ENCODE data around the gene BUD13. TPM values are rescaled to one million over a fixed set of nuclear protein-coding genes. Genes with fewer than 3 reads are reported as not detected.

BUD13 gene
- total RNA-seq, 1 donor from 2014 or later, result 13.1 TPM

DNA sequence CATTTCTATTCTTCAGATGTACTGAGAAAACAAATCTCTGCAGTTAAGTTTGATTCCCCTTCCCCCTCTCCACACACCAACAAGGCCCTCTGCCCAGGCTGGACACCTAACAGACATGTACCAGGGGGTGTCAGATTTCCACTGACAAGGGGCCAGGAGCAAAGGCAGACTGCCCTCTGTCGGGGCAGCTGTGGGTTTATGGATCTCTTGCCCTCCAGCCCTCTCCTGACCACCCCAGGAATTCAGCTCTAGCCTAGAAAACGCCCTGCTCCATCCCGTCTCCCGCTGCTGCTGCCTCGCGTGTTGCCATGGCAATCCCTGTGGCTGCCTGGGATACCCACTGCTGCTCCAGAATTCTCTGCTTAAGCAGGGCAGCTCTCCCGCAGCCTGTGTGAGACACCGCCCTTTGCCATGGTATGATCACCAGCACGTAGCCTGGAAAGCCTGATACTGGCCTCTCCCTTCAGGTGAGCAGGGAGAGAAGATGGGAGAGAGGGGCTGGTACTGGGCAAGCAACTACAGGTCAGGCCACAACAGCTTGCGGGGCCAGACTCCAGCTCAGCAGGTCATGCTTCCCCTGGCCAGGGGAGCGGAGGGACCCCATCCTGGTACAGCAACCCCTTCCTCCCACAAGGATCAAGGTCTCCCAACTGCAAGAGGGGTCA is 41.6 kb downstream of the BUD13 start:
- peak; percentile 89 for DNase-seq (ENCODE audit: extremely low spot score, unreplicated experiment)
- Mint-ChIP-seq H3K36me3 (ENCODE audit: unreplicated experiment) (no peaks in the 10 kb centered on the region), H3K27me3 (ENCODE audit: unreplicated experiment) (peaks cover 3% of the 10 kb centered on the region), H3K4me3 (ENCODE audit: unreplicated experiment) (no peak overlapping the region), H3K4me1 (ENCODE audit: unreplicated experiment) (peaks cover 26% of the 10 kb centered on the region), H3K9me3 (ENCODE audit: unreplicated experiment) (no peaks in the 10 kb centered on the region), H3K27ac (ENCODE audit: unreplicated experiment) (no peak overlapping the region)
- TF ChIP-seq, protein P1, sequence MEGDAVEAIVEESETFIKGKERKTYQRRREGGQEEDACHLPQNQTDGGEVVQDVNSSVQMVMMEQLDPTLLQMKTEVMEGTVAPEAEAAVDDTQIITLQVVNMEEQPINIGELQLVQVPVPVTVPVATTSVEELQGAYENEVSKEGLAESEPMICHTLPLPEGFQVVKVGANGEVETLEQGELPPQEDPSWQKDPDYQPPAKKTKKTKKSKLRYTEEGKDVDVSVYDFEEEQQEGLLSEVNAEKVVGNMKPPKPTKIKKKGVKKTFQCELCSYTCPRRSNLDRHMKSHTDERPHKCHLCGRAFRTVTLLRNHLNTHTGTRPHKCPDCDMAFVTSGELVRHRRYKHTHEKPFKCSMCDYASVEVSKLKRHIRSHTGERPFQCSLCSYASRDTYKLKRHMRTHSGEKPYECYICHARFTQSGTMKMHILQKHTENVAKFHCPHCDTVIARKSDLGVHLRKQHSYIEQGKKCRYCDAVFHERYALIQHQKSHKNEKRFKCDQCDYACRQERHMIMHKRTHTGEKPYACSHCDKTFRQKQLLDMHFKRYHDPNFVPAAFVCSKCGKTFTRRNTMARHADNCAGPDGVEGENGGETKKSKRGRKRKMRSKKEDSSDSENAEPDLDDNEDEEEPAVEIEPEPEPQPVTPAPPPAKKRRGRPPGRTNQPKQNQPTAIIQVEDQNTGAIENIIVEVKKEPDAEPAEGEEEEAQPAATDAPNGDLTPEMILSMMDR (IDR thresholded peaks at IDR 0.05), result peak; percentile 21

DNA sequence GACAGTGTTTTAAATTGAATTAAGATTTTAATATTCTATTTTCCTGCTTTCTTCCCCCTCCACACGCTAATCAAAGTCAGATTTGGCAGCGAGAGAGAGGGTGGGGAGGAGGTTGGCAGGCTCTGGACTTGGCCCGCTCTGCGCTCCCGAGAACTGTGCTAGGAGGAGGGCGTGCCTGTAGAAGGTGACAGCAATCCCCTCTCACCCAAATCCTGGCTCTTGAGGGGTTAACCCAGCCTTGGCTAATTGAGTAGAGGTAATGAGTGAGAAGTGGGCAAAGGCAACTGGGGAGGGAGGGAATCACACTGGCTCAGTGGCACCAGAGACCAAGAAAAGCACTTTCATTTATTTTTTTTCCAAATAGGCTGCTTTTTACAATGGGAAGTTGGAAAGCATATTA is 42.2 kb downstream of the BUD13 start:
- no peak for DNase-seq (ENCODE audit: extremely low spot score, unreplicated experiment)
- TF ChIP-seq, protein P1 (IDR thresholded peaks at IDR 0.05), result no peak
- Mint-ChIP-seq H3K4me3 (ENCODE audit: unreplicated experiment) (no peak overlapping the region), H3K36me3 (ENCODE audit: unreplicated experiment) (no peaks in the 10 kb centered on the region), H3K9me3 (ENCODE audit: unreplicated experiment) (no peaks in the 10 kb centered on the region), H3K4me1 (ENCODE audit: unreplicated experiment) (peaks cover 33% of the 10 kb centered on the region), H3K27me3 (ENCODE audit: unreplicated experiment) (peaks cover 3% of the 10 kb centered on the region), H3K27ac (ENCODE audit: unreplicated experiment) (no peak overlapping the region)

DNA sequence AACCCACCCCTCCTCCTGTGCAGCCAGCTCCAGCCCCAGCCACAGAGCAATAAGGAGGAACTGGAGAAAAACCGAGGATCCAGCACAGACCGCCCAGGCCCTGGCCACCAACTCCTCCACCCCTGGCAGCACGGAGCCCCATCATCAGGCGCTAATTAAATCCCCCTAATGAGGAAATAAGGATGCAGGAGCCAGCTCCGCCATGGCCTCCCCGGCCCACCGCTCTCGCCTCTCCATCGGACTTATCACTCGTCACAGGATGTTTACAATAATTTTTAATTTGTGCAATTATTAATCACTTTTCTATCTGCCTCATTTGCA is 42.6 kb downstream of the BUD13 start:
- no peak overlapping the region for H3K4me3 Mint-ChIP-seq (ENCODE audit: unreplicated experiment)
- H3K9me3 Mint-ChIP-seq (ENCODE audit: unreplicated experiment), result no peaks in the 10 kb centered on the region
- no peak for DNase-seq (ENCODE audit: extremely low spot score, unreplicated experiment)

DNA sequence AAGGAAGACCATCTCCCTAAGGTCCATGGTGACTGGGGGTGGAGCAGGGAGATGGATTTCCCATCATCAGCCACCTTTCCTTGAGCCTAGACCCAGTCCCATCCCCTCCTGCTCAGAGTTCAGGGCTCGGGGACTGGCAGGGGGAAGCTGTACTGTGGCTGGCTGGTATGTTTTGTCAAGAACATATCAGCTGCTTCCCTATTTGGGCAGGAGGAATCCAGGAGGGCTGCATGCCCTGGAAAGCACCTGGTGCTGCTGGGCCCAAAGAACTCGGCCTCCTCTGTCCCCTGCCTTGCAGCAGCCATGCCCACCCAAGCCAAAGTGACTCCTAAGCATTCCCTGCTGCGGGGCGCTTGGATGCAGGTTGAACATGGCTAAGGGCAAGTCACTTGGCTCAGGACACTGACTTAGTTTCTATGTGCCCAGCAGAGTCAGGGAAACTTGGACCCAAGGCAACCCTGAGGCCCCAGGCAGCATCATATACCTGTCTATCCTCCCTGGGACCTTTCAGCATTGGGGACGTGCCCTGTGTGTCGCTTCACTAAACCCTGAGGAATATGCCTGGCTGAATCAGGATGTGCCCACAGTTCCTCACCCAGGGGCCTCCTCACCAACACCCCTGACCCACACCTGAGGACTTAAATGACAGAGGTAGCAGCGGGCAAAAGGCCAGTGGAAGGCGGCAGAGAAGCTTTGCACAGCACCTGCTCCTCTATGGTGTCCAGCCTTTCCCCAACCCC is 43.1 kb downstream of the BUD13 start:
- TF ChIP-seq, protein P1 (IDR thresholded peaks at IDR 0.05), result no peak
- H3K36me3 Mint-ChIP-seq (ENCODE audit: unreplicated experiment), result no peaks in the 10 kb centered on the region
- H3K9me3 Mint-ChIP-seq (ENCODE audit: unreplicated experiment), result no peaks in the 10 kb centered on the region
- no peak overlapping the region for H3K27ac Mint-ChIP-seq (ENCODE audit: unreplicated experiment)
- no peak overlapping the region for H3K4me3 Mint-ChIP-seq (ENCODE audit: unreplicated experiment)
- no peak for DNase-seq (ENCODE audit: extremely low spot score, unreplicated experiment)
- peaks cover 3% of the 10 kb centered on the region for H3K27me3 Mint-ChIP-seq (ENCODE audit: unreplicated experiment)
- peaks cover 34% of the 10 kb centered on the region for H3K4me1 Mint-ChIP-seq (ENCODE audit: unreplicated experiment)

More for the DNA sequence above, 42.6 kb downstream of the BUD13 start:
- H3K4me1 Mint-ChIP-seq (ENCODE audit: unreplicated experiment), result peaks cover 33% of the 10 kb centered on the region
- H3K27ac Mint-ChIP-seq (ENCODE audit: unreplicated experiment), result no peak overlapping the region
- H3K36me3 Mint-ChIP-seq (ENCODE audit: unreplicated experiment), result no peaks in the 10 kb centered on the region
- H3K27me3 Mint-ChIP-seq (ENCODE audit: unreplicated experiment), result peaks cover 3% of the 10 kb centered on the region
- TF ChIP-seq, protein P1 (IDR thresholded peaks at IDR 0.05), result no peak

DNA sequence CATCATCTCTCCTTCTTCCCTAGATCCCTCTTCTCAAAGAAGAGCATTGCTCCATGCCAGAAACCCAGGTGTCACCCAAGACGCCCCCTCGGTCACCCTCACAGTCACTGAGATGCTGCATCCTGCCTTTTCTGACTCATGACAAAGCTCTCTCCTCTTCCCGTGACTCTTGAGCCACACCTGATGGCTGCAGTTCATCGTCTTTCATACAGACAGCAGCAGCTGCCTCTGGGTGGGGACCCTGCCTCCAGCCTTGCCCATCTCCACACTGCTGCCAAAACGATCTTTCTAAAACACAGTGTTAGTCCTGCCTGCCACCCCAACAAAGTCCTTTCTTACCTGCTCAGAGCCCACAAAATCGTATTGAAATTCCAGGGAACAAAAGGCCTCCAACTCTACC is 44.8 kb downstream of the BUD13 start:
- Mint-ChIP-seq H3K27me3 (ENCODE audit: unreplicated experiment) (peaks cover 6% of the 10 kb centered on the region), H3K36me3 (ENCODE audit: unreplicated experiment) (no peaks in the 10 kb centered on the region), H3K9me3 (ENCODE audit: unreplicated experiment) (no peaks in the 10 kb centered on the region), H3K27ac (ENCODE audit: unreplicated experiment) (no peak overlapping the region), H3K4me1 (ENCODE audit: unreplicated experiment) (peaks cover 36% of the 10 kb centered on the region), H3K4me3 (ENCODE audit: unreplicated experiment) (no peak overlapping the region)
- TF ChIP-seq, protein P1 (IDR thresholded peaks at IDR 0.05), result no peak
- DNase-seq (ENCODE audit: extremely low spot score, unreplicated experiment), result no peak
